OCI-LY3 (cell line): ENCODE measurements around the gene EML1.

Experiments
- H2AFZ ChIP-seq: fragments of 200-600, 300-600 bp; shearing (Covaris generic); 2 replicates; pipeline ENCODE4 v1.6.0; 2014; ENCODE audit warnings: antibody characterized with exemption, low read depth, low read length
- H3K27ac ChIP-seq: fragments of 200-600, 300-600 bp; sonication (generic); 2 replicates; pipeline ENCODE4 v1.5.1; 2014; ENCODE audit warnings: mild to moderate bottlenecking, low read length, moderate library complexity, mixed read lengths
- H3K27me3 ChIP-seq: fragments of 200-600, 300-600 bp; sonication (generic); 2 replicates; pipeline ENCODE4 v1.6.1; 2014; ENCODE audit warnings: low read depth, low read length, mixed read lengths
- H3K36me3 ChIP-seq: fragments of 200-600, 300-600 bp; sonication (generic); replicated peaks from 2 replicates; pipeline ENCODE3; 2014; ENCODE audit warnings: low read depth, low read length, mixed read lengths
- H3K4me1 ChIP-seq: fragments of 300-600, 200-600 bp; sonication (generic); 2 replicates; pipeline ENCODE4 v1.6.1; 2014; ENCODE audit warnings: low read length, mixed read lengths
- H3K4me2 ChIP-seq: fragments of 200-600, 300-600 bp; sonication (generic); 2 replicates; pipeline ENCODE4 v1.6.1; 2014; ENCODE audit warnings: low read length, mixed read lengths
- H3K4me3 ChIP-seq: fragments of 300-600, 200-600 bp; sonication (generic); 2 replicates; pipeline ENCODE4 v1.5.1; 2014; ENCODE audit warnings: antibody characterized with exemption, mild to moderate bottlenecking, low read length, moderate library complexity
- H3K79me2 ChIP-seq: fragments of 300-600, 200-600 bp; shearing (Covaris generic); 2 replicates; pipeline ENCODE4 v1.6.1; 2014; ENCODE audit warnings: mild to moderate bottlenecking, low read length, mixed read lengths
- H3K9ac ChIP-seq: fragments of 300-600, 200-600 bp; shearing (Covaris generic); 2 replicates; pipeline ENCODE4 v1.6.0; 2014; ENCODE audit warnings: mild to moderate bottlenecking, low read length, moderate library complexity
- H3K9me3 ChIP-seq: fragments of 200-600, 300-600 bp; shearing (Covaris generic); 2 replicates; pipeline ENCODE4 v1.6.1; 2014; ENCODE audit warnings: low read length, mixed read lengths; ENCODE audit not compliant: insufficient read depth
- H4K20me1 ChIP-seq: fragments of 200-600, 300-600 bp; sonication (generic); 2 replicates; pipeline ENCODE4 v1.6.1; 2016; ENCODE audit warnings: low read length, mixed read lengths; ENCODE audit not compliant: insufficient read depth
- CTCF ChIP-seq: fragments of 200-600, 300-600 bp; sonication (generic); IDR thresholded peaks from 2 replicates; pipeline ENCODE4 v1.5.1; 2014; ENCODE audit warnings: antibody characterized with exemption, low read length, low read depth
- EZH2phosphoT487 ChIP-seq: fragments of 200-600 bp; shearing (Covaris generic); IDR thresholded peaks from 2 replicates; pipeline ENCODE4 v1.6.1; 2018; ENCODE audit warnings: antibody characterized with exemption, mixed run types, low read depth

Gene EML1

GRCh38 chr14:99819514-99819913, 26.3 kb downstream of the EML1 start:
- no peak overlapping the region for H3K9ac ChIP-seq
- no peaks in the 10 kb centered on the region for H3K9me3 ChIP-seq
- peaks cover 81% of the 10 kb centered on the region for H3K79me2 ChIP-seq
- H3K27me3 ChIP-seq: no peaks in the 10 kb centered on the region
- H2AFZ ChIP-seq: no peak overlapping the region
- H3K36me3 ChIP-seq: peaks cover 7% of the 10 kb centered on the region
- H4K20me1 ChIP-seq: 0 out of 2 replicates have a peak, but pooled peaks cover 5% of the 10 kb centered on the region
- H3K4me2 ChIP-seq: no peak overlapping the region
- TF ChIP-seq EZH2phosphoT487: no peak
- TF ChIP-seq CTCF: no peak
- H3K27ac ChIP-seq: no peak overlapping the region
- no peak overlapping the region for H3K4me3 ChIP-seq
- peaks cover 39% of the 10 kb centered on the region for H3K4me1 ChIP-seq

GRCh38 chr14:99820702-99821331, 27.6 kb downstream of the EML1 start:
- Histone ChIP-seq H3K27me3 (no peaks in the 10 kb centered on the region), H3K4me2 (no peak overlapping the region), H2AFZ (no peak overlapping the region), H4K20me1 (0 out of 2 replicates have a peak, but pooled peaks cover 5% of the 10 kb centered on the region), H3K79me2 (peaks cover 82% of the 10 kb centered on the region), H3K9me3 (no peaks in the 10 kb centered on the region), H3K27ac (no peak overlapping the region), H3K9ac (no peak overlapping the region), H3K36me3 (peaks cover 11% of the 10 kb centered on the region), H3K4me1 (peaks cover 33% of the 10 kb centered on the region), H3K4me3 (no peak overlapping the region)
- TF ChIP-seq EZH2phosphoT487: no peak
- TF ChIP-seq CTCF: no peak

- Histone ChIP-seq H4K20me1 (no peaks in the 10 kb centered on the region), H3K9ac (no peak overlapping the region; the same call in 1 of the 2 replicates), H3K9me3 (no peaks in the 10 kb centered on the region), H3K79me2 (peaks cover 79% of the 10 kb centered on the region), H3K36me3 (peaks cover 11% of the 10 kb centered on the region), H2AFZ (no peak overlapping the region), H3K4me3 (no peak overlapping the region), H3K27me3 (no peaks in the 10 kb centered on the region), H3K27ac (no peak overlapping the region), H3K4me1 (peaks cover 40% of the 10 kb centered on the region), H3K4me2 (peak overlapping the region; percentile 60)
- TF ChIP-seq EZH2phosphoT487 (no peak), CTCF (no peak)
Observed at GRCh38 chr14:99821519-99822508, 28.6 kb downstream of the EML1 start.
